SK-N-SH (cell line): Measurements from ENCODE around the gene SPO11.

ENCODE experiments used
- GATA2 ChIP-seq: sonication (generic); formaldehyde crosslinking; IDR thresholded peaks from 2 replicates; pipeline ENCODE4 v1.5.0; 2020; ENCODE audit warnings: mild to moderate bottlenecking, missing genetic modification reagents
- TF ChIP-seq, protein P1 (sequence below): IDR thresholded peaks from 2 replicates; pipeline ENCODE4 v1.6.1; 2012; ENCODE audit warnings: mild to moderate bottlenecking, low read depth, low read length, moderate library complexity
- TF ChIP-seq, protein P2 (sequence below): fragments of 200-600 bp; sonication (generic); IDR thresholded peaks from 2 replicates; pipeline ENCODE4 v1.6.1; 2017; ENCODE audit warnings: antibody characterized with exemption, mild to moderate bottlenecking, moderate library complexity
- TF ChIP-seq, protein P3 (sequence below): fragments of 150-350 bp; IDR thresholded peaks from 2 replicates; pipeline ENCODE4 v1.6.1; 2017; ENCODE audit warnings: antibody characterized with exemption, low read length, low read depth, borderline replicate concordance

DNA sequence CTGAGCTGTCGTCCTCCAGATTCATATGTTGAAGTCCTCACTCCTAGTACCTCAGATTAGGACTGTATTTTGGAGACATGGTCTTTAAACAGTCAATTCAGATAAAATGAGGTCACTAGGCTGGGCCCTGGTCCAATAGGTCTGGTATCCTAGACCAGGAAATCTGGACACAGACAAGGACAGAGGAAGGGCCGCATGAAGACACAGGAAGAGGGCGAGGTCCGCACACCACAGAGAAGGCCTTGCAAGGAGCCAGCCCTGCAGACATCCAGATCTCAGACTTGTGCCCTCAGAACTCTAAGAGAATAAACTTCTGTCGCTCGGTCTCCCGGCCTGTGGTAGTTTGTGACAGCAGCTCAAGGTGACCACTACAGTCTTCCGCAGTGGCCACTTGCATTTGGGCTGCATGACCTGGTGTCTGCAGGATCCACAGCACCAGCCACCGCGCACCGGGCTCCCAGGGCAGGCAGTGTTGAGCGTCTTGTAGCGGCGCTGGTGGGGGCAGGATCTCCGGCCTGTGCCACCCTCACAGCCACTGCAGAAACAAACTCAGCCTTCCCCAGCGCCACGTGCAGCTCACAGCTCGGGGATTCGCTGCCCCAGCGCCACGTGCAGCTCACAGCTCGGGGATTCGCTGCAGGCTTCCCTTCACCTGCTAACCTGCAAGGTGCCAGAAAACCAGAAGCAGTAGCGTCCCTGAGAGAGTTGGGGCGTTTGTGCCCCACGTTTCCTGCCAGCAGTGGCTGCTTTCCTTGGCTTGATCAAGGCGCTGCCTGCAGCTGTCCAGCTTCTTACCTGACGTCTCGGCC lies 55.6 kb downstream of the SPO11 start:
- TF ChIP-seq, protein P1, sequence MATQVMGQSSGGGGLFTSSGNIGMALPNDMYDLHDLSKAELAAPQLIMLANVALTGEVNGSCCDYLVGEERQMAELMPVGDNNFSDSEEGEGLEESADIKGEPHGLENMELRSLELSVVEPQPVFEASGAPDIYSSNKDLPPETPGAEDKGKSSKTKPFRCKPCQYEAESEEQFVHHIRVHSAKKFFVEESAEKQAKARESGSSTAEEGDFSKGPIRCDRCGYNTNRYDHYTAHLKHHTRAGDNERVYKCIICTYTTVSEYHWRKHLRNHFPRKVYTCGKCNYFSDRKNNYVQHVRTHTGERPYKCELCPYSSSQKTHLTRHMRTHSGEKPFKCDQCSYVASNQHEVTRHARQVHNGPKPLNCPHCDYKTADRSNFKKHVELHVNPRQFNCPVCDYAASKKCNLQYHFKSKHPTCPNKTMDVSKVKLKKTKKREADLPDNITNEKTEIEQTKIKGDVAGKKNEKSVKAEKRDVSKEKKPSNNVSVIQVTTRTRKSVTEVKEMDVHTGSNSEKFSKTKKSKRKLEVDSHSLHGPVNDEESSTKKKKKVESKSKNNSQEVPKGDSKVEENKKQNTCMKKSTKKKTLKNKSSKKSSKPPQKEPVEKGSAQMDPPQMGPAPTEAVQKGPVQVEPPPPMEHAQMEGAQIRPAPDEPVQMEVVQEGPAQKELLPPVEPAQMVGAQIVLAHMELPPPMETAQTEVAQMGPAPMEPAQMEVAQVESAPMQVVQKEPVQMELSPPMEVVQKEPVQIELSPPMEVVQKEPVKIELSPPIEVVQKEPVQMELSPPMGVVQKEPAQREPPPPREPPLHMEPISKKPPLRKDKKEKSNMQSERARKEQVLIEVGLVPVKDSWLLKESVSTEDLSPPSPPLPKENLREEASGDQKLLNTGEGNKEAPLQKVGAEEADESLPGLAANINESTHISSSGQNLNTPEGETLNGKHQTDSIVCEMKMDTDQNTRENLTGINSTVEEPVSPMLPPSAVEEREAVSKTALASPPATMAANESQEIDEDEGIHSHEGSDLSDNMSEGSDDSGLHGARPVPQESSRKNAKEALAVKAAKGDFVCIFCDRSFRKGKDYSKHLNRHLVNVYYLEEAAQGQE: no peak
- TF ChIP-seq, protein P2, sequence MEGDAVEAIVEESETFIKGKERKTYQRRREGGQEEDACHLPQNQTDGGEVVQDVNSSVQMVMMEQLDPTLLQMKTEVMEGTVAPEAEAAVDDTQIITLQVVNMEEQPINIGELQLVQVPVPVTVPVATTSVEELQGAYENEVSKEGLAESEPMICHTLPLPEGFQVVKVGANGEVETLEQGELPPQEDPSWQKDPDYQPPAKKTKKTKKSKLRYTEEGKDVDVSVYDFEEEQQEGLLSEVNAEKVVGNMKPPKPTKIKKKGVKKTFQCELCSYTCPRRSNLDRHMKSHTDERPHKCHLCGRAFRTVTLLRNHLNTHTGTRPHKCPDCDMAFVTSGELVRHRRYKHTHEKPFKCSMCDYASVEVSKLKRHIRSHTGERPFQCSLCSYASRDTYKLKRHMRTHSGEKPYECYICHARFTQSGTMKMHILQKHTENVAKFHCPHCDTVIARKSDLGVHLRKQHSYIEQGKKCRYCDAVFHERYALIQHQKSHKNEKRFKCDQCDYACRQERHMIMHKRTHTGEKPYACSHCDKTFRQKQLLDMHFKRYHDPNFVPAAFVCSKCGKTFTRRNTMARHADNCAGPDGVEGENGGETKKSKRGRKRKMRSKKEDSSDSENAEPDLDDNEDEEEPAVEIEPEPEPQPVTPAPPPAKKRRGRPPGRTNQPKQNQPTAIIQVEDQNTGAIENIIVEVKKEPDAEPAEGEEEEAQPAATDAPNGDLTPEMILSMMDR: no peak
- TF ChIP-seq, protein P3, sequence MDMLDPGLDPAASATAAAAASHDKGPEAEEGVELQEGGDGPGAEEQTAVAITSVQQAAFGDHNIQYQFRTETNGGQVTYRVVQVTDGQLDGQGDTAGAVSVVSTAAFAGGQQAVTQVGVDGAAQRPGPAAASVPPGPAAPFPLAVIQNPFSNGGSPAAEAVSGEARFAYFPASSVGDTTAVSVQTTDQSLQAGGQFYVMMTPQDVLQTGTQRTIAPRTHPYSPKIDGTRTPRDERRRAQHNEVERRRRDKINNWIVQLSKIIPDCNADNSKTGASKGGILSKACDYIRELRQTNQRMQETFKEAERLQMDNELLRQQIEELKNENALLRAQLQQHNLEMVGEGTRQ: no peak
- no peak for TF ChIP-seq GATA2 (CRISPR knock-in tag)
